K562 (cell line): ENCODE measurements around the gene ACBD4. TPM values are rescaled to one million over a fixed set of nuclear protein-coding genes. Genes with fewer than 3 reads are reported as not detected.

Source experiments
- ETV6 ChIP-seq, 3 experiments: fragments of 150-350 bp in 1 of 3; sonication (generic) in 1 of 3; formaldehyde crosslinking in 1 of 3; IDR thresholded peaks; 2 replicates each; pipeline versions ENCODE4 v1.6.1 to v1.8.0; 2014 to 2022; ENCODE audit warnings: borderline replicate concordance in 2 of 3, low read depth in 2 of 3, antibody characterized with exemption in 1 of 3, low read length in 1 of 3, mild to moderate bottlenecking in 1 of 3, missing genetic modification reagents in 1 of 3
- MAZ ChIP-seq, 2 experiments: fragments of 450-650 bp in 1 of 2; sonication (generic) in 1 of 2; formaldehyde crosslinking; IDR thresholded peaks in 1 of 2; conservative IDR thresholded peaks in 1 of 2; 2 replicates each; pipeline versions ENCODE4 v1.4.0 to v1.5.0; 2020; ENCODE audit warnings: mild to moderate bottlenecking in 1 of 2, missing genetic modification reagents in 1 of 2
- MCM2 ChIP-seq: fragments of 450-650 bp; IDR thresholded peaks from 2 replicates; pipeline ENCODE4 v1.6.1; 2017; ENCODE audit warnings: low read depth, mild to moderate bottlenecking
- NONO ChIP-seq, 2 experiments: fragments of 200-400 bp in 1 of 2; fragments of 450-650 bp in 1 of 2; formaldehyde crosslinking in 1 of 2; IDR thresholded peaks; 2 replicates each; pipeline ENCODE4 v1.6.1; 2017; ENCODE audit warnings: low read depth in 2 of 2, mild to moderate bottlenecking in 2 of 2, moderate library complexity in 2 of 2, low read length in 1 of 2
- NRF1 ChIP-seq, 2 experiments: fragments of 450-650 bp; IDR thresholded peaks in 1 of 2; conservative IDR thresholded peaks in 1 of 2; 2 replicates each; pipeline ENCODE4 v1.6.1; 2014; ENCODE audit warnings: mild to moderate bottlenecking in 2 of 2
- POLR2H ChIP-seq: IDR thresholded peaks from 2 replicates; pipeline ENCODE4 v1.6.1; 2016; ENCODE audit warnings: missing genetic modification characterization, low read depth, mild to moderate bottlenecking, control low read depth, missing compliant biosample characterization, moderate library complexity
- POLR3G ChIP-seq: IDR thresholded peaks from 2 replicates; pipeline ENCODE4 v1.6.1; 2011; ENCODE audit not compliant: insufficient read length, insufficient replicate concordance; ENCODE audit errors: extremely low read depth
- SP2 ChIP-seq: IDR thresholded peaks from 2 replicates; pipeline ENCODE4 v1.6.1; 2011; ENCODE audit warnings: mild to moderate bottlenecking, low read depth, low read length, moderate library complexity; ENCODE audit not compliant: poor library complexity, severe bottlenecking; ENCODE audit errors: extremely low read depth
- TCFL5 ChIP-seq: fragments of 250-450 bp; sonication (Bioruptor Pico); conservative IDR thresholded peaks from 2 replicates; pipeline ENCODE4 v1.6.1; 2021; ENCODE audit warnings: mild to moderate bottlenecking, moderate library complexity, matching md5 sums
- YY1 ChIP-seq, 3 experiments: IDR thresholded peaks; 2 replicates each; pipeline ENCODE4 v1.6.1; 2011; ENCODE audit warnings: low read length in 2 of 3, mild to moderate bottlenecking in 2 of 3, moderate library complexity in 2 of 3, borderline replicate concordance in 1 of 3, control low read depth in 1 of 3, low read depth in 1 of 3; ENCODE audit not compliant: insufficient read depth in 3 of 3, insufficient replicate concordance in 2 of 3, control insufficient read depth in 1 of 3, insufficient read length in 1 of 3; ENCODE audit errors: extremely low read depth in 1 of 3
- ZC3H4 ChIP-seq: sonication (generic); formaldehyde crosslinking; IDR thresholded peaks from 2 replicates; pipeline ENCODE4 v1.9.0; 2021; ENCODE audit warnings: missing genetic modification reagents, borderline replicate concordance
- ZNF347 ChIP-seq: fragments of 450-650 bp; formaldehyde crosslinking; IDR thresholded peaks from 2 replicates; pipeline ENCODE4 v1.4.0; 2020; ENCODE audit warnings: low read depth, mild to moderate bottlenecking, moderate library complexity
- ZNF778 ChIP-seq: fragments of 450-650 bp; formaldehyde crosslinking; IDR thresholded peaks from 2 replicates; pipeline ENCODE4 v1.4.0; 2020; ENCODE audit warnings: mild to moderate bottlenecking, moderate library complexity
- ZNF780A ChIP-seq: fragments of 250-450 bp; sonication (Bioruptor Pico); IDR thresholded peaks from 2 replicates; pipeline ENCODE4 v1.5.0; 2021; ENCODE audit warnings: mild to moderate bottlenecking
- polyA plus RNA-seq, 8 experiments: library from polyadenylated mRNA; depleted of rRNA in 4 of 8; stranded (reverse) in 5 of 8; unstranded in 3 of 8; fragments of >200 nt; fragmentation: Nextera tagmentation in 2 of 8; fragmentation: Illumina TruSeq in 1 of 8; extraction: Ambion mirVana in 2 of 8; extraction: Trizol in 1 of 8; gene quantifications; 2 replicates each; pipeline versions ENCODE4 v1.2.1 to v1.2.3, GENCODE V29; 2011 to 2014; ENCODE audit warnings: inconsistent platforms in 1 of 8, missing spikeins in 1 of 8
- total RNA-seq, 7 experiments: library from RNA; depleted of rRNA in 6 of 7; stranded (reverse); fragments of >200 nt in 6 of 7; fragmentation: Illumina TruSeq in 2 of 7; extraction: Trizol in 2 of 7; gene quantifications; 2 replicates each; pipeline versions ENCODE4 v1.2.1 to v1.2.3, GENCODE V29; 2011 to 2021; ENCODE audit warnings: low replicate concordance in 1 of 7
- TF ChIP-seq, protein P1 (sequence below): fragments of 450-650 bp; IDR thresholded peaks from 2 replicates; pipeline ENCODE4 v1.6.1; 2017; ENCODE audit warnings: antibody characterized with exemption
- TF ChIP-seq, protein P2 (sequence below): fragments of 450-650 bp; formaldehyde crosslinking; IDR thresholded peaks from 2 replicates; pipeline ENCODE4 v1.4.0; 2022; ENCODE audit warnings: missing genetic modification characterization
- TF ChIP-seq, protein P3 (sequence below): fragments of 450-650 bp; IDR thresholded peaks from one replicate; pipeline ENCODE4 v1.6.1; 2018; ENCODE audit warnings: mild to moderate bottlenecking, moderate library complexity; ENCODE audit not compliant: partially characterized antibody
- TF ChIP-seq, protein P4 (sequence below): IDR thresholded peaks from 2 replicates; pipeline ENCODE4 v1.6.1; 2016; ENCODE audit warnings: missing genetic modification characterization, missing compliant biosample characterization

Gene ACBD4
- total and polyA plus RNA-seq, 9 of the 15 experiments (the other 6 are each of a cell fraction or from before 2014, with no cell fraction given), result 0.14 to 6.9 (median 4.6) TPM

DNA sequence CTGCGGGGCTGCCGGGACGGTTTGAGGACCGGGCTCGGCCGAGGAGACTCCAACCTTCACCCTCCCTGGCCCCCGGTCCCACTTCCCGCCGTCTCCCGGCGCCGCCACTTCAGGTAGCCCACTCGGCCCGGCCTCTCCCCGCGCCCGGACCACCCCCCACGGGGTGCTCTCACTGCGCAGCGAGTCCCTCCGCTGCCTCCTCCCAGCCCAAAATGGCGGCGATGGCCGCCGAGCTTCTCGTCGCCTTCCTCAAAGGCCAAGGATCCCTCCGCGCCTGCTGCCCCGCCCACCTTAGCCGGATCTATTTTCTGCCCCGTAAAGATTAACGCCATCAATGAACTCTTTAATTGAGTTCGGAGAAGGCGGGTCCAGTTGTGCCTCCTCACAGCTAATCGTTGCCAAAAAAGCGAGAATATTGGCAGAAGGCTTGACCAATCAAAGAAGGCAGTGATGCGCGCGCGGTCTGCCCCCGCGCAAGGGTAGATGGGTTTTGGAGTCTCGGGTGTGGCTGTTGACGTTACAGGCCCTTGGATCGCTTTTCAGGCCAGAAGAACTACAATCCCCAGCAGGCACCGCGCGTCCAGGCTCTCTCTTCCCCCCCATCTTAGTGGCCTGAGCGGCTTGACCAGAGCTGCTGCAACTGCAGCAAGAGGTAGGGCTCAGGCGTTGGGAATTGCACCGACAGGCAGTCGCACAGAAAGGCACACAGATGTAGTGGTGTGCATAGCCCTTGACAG, 26.0 kb downstream of the ACBD4 start, which contains the start of gene HEXIM2 (continued):
- TF ChIP-seq, protein P1, sequence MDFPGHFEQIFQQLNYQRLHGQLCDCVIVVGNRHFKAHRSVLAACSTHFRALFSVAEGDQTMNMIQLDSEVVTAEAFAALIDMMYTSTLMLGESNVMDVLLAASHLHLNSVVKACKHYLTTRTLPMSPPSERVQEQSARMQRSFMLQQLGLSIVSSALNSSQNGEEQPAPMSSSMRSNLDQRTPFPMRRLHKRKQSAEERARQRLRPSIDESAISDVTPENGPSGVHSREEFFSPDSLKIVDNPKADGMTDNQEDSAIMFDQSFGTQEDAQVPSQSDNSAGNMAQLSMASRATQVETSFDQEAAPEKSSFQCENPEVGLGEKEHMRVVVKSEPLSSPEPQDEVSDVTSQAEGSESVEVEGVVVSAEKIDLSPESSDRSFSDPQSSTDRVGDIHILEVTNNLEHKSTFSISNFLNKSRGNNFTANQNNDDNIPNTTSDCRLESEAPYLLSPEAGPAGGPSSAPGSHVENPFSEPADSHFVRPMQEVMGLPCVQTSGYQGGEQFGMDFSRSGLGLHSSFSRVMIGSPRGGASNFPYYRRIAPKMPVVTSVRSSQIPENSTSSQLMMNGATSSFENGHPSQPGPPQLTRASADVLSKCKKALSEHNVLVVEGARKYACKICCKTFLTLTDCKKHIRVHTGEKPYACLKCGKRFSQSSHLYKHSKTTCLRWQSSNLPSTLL, result no peak
- no peak for TF ChIP-seq ZNF347 (CRISPR knock-in tag)
- no peak for TF ChIP-seq TCFL5 (CRISPR knock-in tag)
- TF ChIP-seq NONO (IDR thresholded peaks at IDR 0.05; ENCODE audit: low read depth in 2 of 2, low read length in 1 of 2), result peak in 1 of 2 experiments; percentile 64; a peak in 3 of 4 replicates
- no peak for TF ChIP-seq ZNF780A (CRISPR knock-in tag)
- no peak for TF ChIP-seq ZNF778 (CRISPR knock-in tag)
- TF ChIP-seq, protein P2, sequence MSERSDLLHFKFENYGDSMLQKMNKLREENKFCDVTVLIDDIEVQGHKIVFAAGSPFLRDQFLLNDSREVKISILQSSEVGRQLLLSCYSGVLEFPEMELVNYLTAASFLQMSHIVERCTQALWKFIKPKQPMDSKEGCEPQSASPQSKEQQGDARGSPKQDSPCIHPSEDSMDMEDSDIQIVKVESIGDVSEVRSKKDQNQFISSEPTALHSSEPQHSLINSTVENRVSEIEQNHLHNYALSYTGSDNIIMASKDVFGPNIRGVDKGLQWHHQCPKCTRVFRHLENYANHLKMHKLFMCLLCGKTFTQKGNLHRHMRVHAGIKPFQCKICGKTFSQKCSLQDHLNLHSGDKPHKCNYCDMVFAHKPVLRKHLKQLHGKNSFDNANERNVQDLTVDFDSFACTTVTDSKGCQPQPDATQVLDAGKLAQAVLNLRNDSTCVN (CRISPR knock-in tag), result peak; percentile 67; the same call in 1 of the 2 replicates
- peak; percentile 94 to 98 (median 97) for TF ChIP-seq YY1 (IDR thresholded peaks at IDR 0.05; ENCODE audit: borderline replicate concordance in 1 of 3, control insufficient read depth in 1 of 3, extremely low read depth in 1 of 3, insufficient read depth in 3 of 3, insufficient read length in 1 of 3, insufficient replicate concordance in 2 of 3, low read depth in 1 of 3, low read length in 2 of 3)
- no peak for TF ChIP-seq POLR3G
- TF ChIP-seq, protein P3, sequence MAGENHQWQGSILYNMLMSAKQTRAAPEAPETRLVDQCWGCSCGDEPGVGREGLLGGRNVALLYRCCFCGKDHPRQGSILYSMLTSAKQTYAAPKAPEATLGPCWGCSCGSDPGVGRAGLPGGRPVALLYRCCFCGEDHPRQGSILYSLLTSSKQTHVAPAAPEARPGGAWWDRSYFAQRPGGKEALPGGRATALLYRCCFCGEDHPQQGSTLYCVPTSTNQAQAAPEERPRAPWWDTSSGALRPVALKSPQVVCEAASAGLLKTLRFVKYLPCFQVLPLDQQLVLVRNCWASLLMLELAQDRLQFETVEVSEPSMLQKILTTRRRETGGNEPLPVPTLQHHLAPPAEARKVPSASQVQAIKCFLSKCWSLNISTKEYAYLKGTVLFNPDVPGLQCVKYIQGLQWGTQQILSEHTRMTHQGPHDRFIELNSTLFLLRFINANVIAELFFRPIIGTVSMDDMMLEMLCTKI, result no peak
- no peak for TF ChIP-seq MCM2
- peak; percentile 74 to 82; a peak in 2 of 4 replicates for TF ChIP-seq MAZ (CRISPR knock-in tag; conservative IDR thresholded peaks at IDR 0.05 in 1 of 2, IDR thresholded peaks at IDR 0.05 in 1 of 2)
- no peak for TF ChIP-seq ZC3H4
- TF ChIP-seq POLR2H (tag), result peak; percentile 94
- TF ChIP-seq ETV6 (IDR thresholded peaks at IDR 0.05; ENCODE audit: borderline replicate concordance in 1 of 2, low read depth in 2 of 2, low read length in 1 of 2), result no peak
- TF ChIP-seq ETV6 (CRISPR knock-in tag; IDR thresholded peaks at IDR 0.05; ENCODE audit: borderline replicate concordance), result no peak
- peak; percentile 97 to 98 for TF ChIP-seq NRF1 (conservative IDR thresholded peaks at IDR 0.05 in 1 of 2, IDR thresholded peaks at IDR 0.05 in 1 of 2)
- TF ChIP-seq SP2, result peak; percentile 67
- TF ChIP-seq, protein P4, sequence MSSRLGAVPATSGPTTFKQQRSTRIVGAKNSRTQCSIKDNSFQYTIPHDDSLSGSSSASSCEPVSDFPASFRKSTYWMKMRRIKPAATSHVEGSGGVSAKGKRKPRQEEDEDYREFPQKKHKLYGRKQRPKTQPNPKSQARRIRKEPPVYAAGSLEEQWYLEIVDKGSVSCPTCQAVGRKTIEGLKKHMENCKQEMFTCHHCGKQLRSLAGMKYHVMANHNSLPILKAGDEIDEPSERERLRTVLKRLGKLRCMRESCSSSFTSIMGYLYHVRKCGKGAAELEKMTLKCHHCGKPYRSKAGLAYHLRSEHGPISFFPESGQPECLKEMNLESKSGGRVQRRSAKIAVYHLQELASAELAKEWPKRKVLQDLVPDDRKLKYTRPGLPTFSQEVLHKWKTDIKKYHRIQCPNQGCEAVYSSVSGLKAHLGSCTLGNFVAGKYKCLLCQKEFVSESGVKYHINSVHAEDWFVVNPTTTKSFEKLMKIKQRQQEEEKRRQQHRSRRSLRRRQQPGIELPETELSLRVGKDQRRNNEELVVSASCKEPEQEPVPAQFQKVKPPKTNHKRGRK (tag), result no peak
